Measurements from ENCODE around the gene LSM7. TPM values are rescaled to one million over a fixed set of nuclear protein-coding genes. Genes with fewer than 3 reads are reported as not detected.

LSM7 gene
- total and polyA plus RNA-seq, 2 of the 13 experiments (the other 11 are each of a cell fraction or from before 2014, with no cell fraction given): 140 to 205 TPM

GRCh38 chr19:2328401-2329148, at the start of gene LSM7, which contains the start of gene SPPL2B (continued):
- peak; percentile 75 for TF ChIP-seq ZNF407 (CRISPR knock-in tag; IDR thresholded peaks at IDR 0.05; ENCODE audit: not compliant biosample characterization)
- TF ChIP-seq CREB1 (IDR thresholded peaks at IDR 0.05): no peak
- no peak for TF ChIP-seq CREB1 (CRISPR knock-in tag; IDR thresholded peaks at IDR 0.05)
- peak; percentile 44; the same call in 1 of the 2 replicates for TF ChIP-seq ZBTB42 (CRISPR knock-in tag; IDR thresholded peaks at IDR 0.05)
- TF ChIP-seq ZNF468 (CRISPR knock-in tag; IDR thresholded peaks at IDR 0.05): no peak
- TF ChIP-seq RFXAP (CRISPR knock-in tag; IDR thresholded peaks at IDR 0.05; ENCODE audit: borderline replicate concordance): no peak
- peak; percentile 81 for TF ChIP-seq ZNF687 (CRISPR knock-in tag; IDR thresholded peaks at IDR 0.05)
- no peak for TF ChIP-seq MIXL1 (CRISPR knock-in tag; IDR thresholded peaks at IDR 0.05)
- no peak for TF ChIP-seq ZNF292 (CRISPR knock-in tag; IDR thresholded peaks at IDR 0.05; ENCODE audit: borderline replicate concordance, low read depth)
- no peak for TF ChIP-seq ATM (IDR thresholded peaks at IDR 0.05; ENCODE audit: borderline replicate concordance)
- TF ChIP-seq KDM1A (CRISPR knock-in tag; IDR thresholded peaks at IDR 0.05): no peak
- TF ChIP-seq MEIS2 (CRISPR knock-in tag; IDR thresholded peaks at IDR 0.05): no peak; the same call in 1 of the 2 replicates
- no peak for TF ChIP-seq ZNF879 (CRISPR knock-in tag; IDR thresholded peaks at IDR 0.05)

Measured in HepG2 (cell line).